ENCODE results near the gene ARFGAP2. TPM values are rescaled to one million over a fixed set of nuclear protein-coding genes. Genes with fewer than 3 reads are reported as not detected.

The ARFGAP2 gene
- total RNA-seq, 3 donors from 2014 or later, result 139 to 183 (median 175) TPM

- no peak for DNase-seq (ENCODE audit: low spot score in 2 of 2)
- Histone ChIP-seq H3K36me3 (peaks cover 18% of the 10 kb centered on the region), H3K4me3 (no peak overlapping the region), H3K27me3 (no peaks in the 10 kb centered on the region), H3K9me3 (no peaks in the 10 kb centered on the region), H3K27ac (no peak overlapping the region), H3K4me1 (no peaks in the 10 kb centered on the region)
- TF ChIP-seq POLR2AphosphoS5 (IDR thresholded peaks at IDR 0.05), result no peak
- TF ChIP-seq, protein P1, sequence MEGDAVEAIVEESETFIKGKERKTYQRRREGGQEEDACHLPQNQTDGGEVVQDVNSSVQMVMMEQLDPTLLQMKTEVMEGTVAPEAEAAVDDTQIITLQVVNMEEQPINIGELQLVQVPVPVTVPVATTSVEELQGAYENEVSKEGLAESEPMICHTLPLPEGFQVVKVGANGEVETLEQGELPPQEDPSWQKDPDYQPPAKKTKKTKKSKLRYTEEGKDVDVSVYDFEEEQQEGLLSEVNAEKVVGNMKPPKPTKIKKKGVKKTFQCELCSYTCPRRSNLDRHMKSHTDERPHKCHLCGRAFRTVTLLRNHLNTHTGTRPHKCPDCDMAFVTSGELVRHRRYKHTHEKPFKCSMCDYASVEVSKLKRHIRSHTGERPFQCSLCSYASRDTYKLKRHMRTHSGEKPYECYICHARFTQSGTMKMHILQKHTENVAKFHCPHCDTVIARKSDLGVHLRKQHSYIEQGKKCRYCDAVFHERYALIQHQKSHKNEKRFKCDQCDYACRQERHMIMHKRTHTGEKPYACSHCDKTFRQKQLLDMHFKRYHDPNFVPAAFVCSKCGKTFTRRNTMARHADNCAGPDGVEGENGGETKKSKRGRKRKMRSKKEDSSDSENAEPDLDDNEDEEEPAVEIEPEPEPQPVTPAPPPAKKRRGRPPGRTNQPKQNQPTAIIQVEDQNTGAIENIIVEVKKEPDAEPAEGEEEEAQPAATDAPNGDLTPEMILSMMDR (IDR thresholded peaks at IDR 0.05), result no peak
- intact Hi-C loops (cut with DNase I; ENCODE audit: low total_unique reads), result loop anchor here (10.0 kb wide), 1 partner anchor 1072 kb away; no protein-coding TSS in a partner anchor
Measured at GRCh38 chr11:47166368-47166767, 10.3 kb downstream of the ARFGAP2 start.

- peaks cover 11% of the 10 kb centered on the region for H3K36me3 ChIP-seq
- H3K27me3 ChIP-seq, result no peaks in the 10 kb centered on the region
- intact Hi-C loops (cut with DNase I; ENCODE audit: low total_unique reads), result loop anchor here (10.0 kb wide), 1 partner anchor 1071 kb away; no protein-coding TSS in a partner anchor
- no peak overlapping the region for H3K4me3 ChIP-seq
- no peak overlapping the region for H3K27ac ChIP-seq
- no peak for TF ChIP-seq POLR2AphosphoS5 (IDR thresholded peaks at IDR 0.05)
- TF ChIP-seq POLR2A (IDR thresholded peaks at IDR 0.05), result no peak
- TF ChIP-seq, protein P1 (IDR thresholded peaks at IDR 0.05), result no peak
- H3K9me3 ChIP-seq, result no peaks in the 10 kb centered on the region
- no peaks in the 10 kb centered on the region for H3K4me1 ChIP-seq
- DNase-seq (ENCODE audit: low spot score in 2 of 2), result no peak
Measured at GRCh38 chr11:47165253-47165840, 11.3 kb downstream of the ARFGAP2 start.

DNA sequence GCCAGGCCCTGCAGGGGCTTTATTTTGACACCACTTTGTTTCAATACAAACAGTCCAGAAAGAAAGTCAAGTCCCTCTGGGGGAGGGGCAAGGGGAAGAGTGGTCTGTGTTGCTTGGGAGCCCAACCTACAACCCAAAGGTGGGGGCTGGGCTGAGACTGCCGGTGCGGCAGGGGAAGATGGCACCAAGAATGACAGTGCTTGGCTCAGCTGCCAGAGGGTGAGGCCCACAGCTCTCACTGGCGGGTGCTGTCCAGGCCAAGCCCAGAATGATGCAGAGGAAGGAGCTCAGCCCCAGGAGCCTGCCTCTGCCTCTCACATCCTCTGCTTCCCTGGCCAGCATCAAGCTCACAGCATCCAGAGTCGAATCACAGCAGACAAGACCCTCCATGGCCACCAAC is 12.4 kb downstream of the ARFGAP2 start:
- Histone ChIP-seq H3K4me1 (no peaks in the 10 kb centered on the region), H3K9me3 (no peaks in the 10 kb centered on the region), H3K4me3 (no peak overlapping the region), H3K36me3 (peaks cover 11% of the 10 kb centered on the region), H3K27ac (no peak overlapping the region), H3K27me3 (no peaks in the 10 kb centered on the region)
- TF ChIP-seq, protein P1 (IDR thresholded peaks at IDR 0.05), result no peak
- no peak for TF ChIP-seq POLR2A (IDR thresholded peaks at IDR 0.05)
- TF ChIP-seq POLR2AphosphoS5 (IDR thresholded peaks at IDR 0.05), result no peak
- intact Hi-C loops (cut with DNase I; ENCODE audit: low total_unique reads), result loop anchor here (10.0 kb wide), 1 partner anchor 1070 kb away; no protein-coding TSS in a partner anchor
- DNase-seq (ENCODE audit: low spot score in 2 of 2), result no peak

DNA sequence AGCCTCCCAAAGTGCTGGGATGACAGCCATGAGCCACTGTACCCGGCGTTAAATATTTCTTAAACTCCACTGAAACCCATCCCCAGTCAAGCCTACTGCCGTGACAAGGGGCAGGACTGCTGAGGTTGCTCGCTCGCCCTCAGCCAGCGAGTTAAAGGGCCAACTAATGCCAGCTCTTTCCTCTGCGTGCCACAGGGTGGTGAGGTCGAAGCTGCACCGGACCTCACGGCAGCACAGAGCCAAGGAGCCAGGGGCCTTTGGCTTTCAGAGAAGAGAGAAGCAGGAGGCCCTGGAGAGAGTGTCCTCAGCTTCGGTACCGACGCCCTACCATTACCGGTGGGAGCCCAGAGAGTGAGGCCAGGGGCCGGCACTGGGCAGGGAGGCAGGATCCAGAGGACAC is 12.8 kb downstream of the ARFGAP2 start:
- peaks cover 11% of the 10 kb centered on the region for H3K36me3 ChIP-seq
- no peak overlapping the region for H3K27ac ChIP-seq
- TF ChIP-seq, protein P1 (IDR thresholded peaks at IDR 0.05), result no peak
- no peaks in the 10 kb centered on the region for H3K27me3 ChIP-seq
- H3K4me1 ChIP-seq, result no peaks in the 10 kb centered on the region
- H3K9me3 ChIP-seq, result no peaks in the 10 kb centered on the region
- intact Hi-C loops (cut with DNase I; ENCODE audit: low total_unique reads), result loop anchor here (10.0 kb wide), 1 partner anchor 1069 kb away; no protein-coding TSS in a partner anchor
- DNase-seq (ENCODE audit: low spot score in 2 of 2), result no peak
- no peak overlapping the region for H3K4me3 ChIP-seq

GRCh38 chr11:47163193-47163592 is 13.5 kb downstream of the ARFGAP2 start:
- peaks cover 11% of the 10 kb centered on the region for H3K36me3 ChIP-seq
- intact Hi-C loops (cut with DNase I; ENCODE audit: low total_unique reads), result loop anchor here (10.0 kb wide), 1 partner anchor 1068 kb away; no protein-coding TSS in a partner anchor

More at GRCh38 chr11:47163193-47163592, 13.5 kb downstream of the ARFGAP2 start:
- no peak for TF ChIP-seq POLR2A (IDR thresholded peaks at IDR 0.05)
- TF ChIP-seq, protein P1 (IDR thresholded peaks at IDR 0.05), result no peak
- TF ChIP-seq POLR2AphosphoS5 (IDR thresholded peaks at IDR 0.05), result no peak
- no peak overlapping the region for H3K27ac ChIP-seq
- no peaks in the 10 kb centered on the region for H3K27me3 ChIP-seq
- no peak for DNase-seq (ENCODE audit: low spot score in 2 of 2)
- H3K4me3 ChIP-seq, result no peak overlapping the region
- H3K4me1 ChIP-seq, result no peaks in the 10 kb centered on the region
- H3K9me3 ChIP-seq, result no peaks in the 10 kb centered on the region

All from breast epithelium (tissue), 4 donors.